ENCODE measurements around the gene FOLH1. TPM values are rescaled to one million over a fixed set of nuclear protein-coding genes. Genes with fewer than 3 reads are reported as not detected.

Gene FOLH1
- total and polyA plus RNA-seq, 2 of the 8 experiments (the other 6 are each of a cell fraction or from before 2014, with no cell fraction given) = 0.56 TPM; not detected in 1

DNA sequence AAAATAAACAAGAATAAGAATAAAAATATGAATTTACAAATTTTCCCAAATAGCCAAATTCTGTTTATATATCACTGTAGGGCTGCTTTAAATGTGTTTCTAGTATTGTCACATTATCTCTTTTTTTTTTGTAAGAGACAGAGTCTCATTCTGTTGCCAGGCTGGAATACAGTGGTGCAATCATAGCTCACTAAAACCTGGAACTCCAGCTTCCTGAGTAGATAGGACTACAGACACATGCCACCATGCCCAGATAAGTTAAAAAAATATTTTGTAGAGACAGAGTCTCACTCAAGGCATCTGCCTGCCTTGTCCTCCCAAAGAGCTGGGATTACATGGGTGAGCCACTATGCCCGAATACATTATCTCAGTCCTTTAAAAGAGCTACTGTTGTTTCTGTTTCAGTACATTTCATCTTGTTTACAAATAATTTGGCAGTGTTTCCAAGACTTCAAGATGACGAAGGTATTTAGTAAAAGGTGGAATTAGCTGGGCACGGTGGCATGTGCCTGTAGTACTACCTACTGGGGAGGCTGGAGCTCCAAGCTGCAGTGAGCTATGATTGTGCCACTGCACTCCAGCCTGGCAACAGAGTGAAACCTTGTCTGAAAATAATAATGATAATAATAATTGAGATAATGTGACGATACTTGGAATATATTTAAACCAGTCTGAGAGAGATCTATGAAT, 6.0 kb downstream of the FOLH1 start:
- WGBS, 2 experiments (ENCODE audit: extremely low coverage in 1 of 2, insufficient coverage in 1 of 2, insufficient read length in 1 of 2, insufficient replicate concordance in 2 of 2, low coverage in 1 of 2, low lambda C conversion rate in 2 of 2, missing lambda C conversion rate in 1 of 2) = 91% methylated on average over 4 of the region's 4 CpGs; no CpG with 5 or more reads in 1 of the 2 experiments
- no peak overlapping the region for H2BK120ac ChIP-seq (replicated peaks; ENCODE audit: low read depth, low read length)
- H2AK5ac ChIP-seq (ENCODE audit: low read depth, low read length) = no peak overlapping the region
- no peak overlapping the region for H3K4ac ChIP-seq (replicated peaks; ENCODE audit: insufficient read length, low read depth, low read length)
- FAIRE-seq = no peak
- no peak overlapping the region for H3K23ac ChIP-seq (ENCODE audit: insufficient read length)
- no peaks in the 10 kb centered on the region for H3K23me2 ChIP-seq (ENCODE audit: low read depth, low read length)
- no peak overlapping the region for H2BK15ac ChIP-seq (ENCODE audit: low read length)
- ChIA-PET POLR2A (ENCODE audit: partially characterized antibody) (no interaction called here), CTCF (ENCODE audit: partially characterized antibody) (no interaction called here)
- no peak overlapping the region for H3K4me3 ChIP-seq (ENCODE audit: extremely low read depth in 1 of 4, insufficient read depth in 2 of 4, low read depth in 3 of 4, low read length in 4 of 4)
- H2BK5ac ChIP-seq (ENCODE audit: low read depth, low read length) = no peak overlapping the region
- H2BK12ac ChIP-seq (ENCODE audit: low read depth, low read length) = no peak overlapping the region
- H3K36me3 ChIP-seq (ENCODE audit: control insufficient read depth in 2 of 4, insufficient read depth in 4 of 4, low read length in 3 of 4) = no peaks in the 10 kb centered on the region
- no peak overlapping the region for H2BK20ac ChIP-seq (ENCODE audit: low read length)
- H3K9me3 ChIP-seq (ENCODE audit: insufficient read depth in 2 of 2, low read depth in 1 of 2, low read length in 1 of 2) = peaks cover 13 to 23% of the 10 kb centered on the region in 2 experiments; a peak in 3 of 4 replicates
- no peaks in the 10 kb centered on the region for H3K79me1 ChIP-seq (ENCODE audit: low read depth, low read length)
- no peak overlapping the region for H3K18ac ChIP-seq (ENCODE audit: extremely low read depth, low read length)
- no peak overlapping the region for H3K56ac ChIP-seq (replicated peaks; ENCODE audit: insufficient read length, low read depth, low read length)
- H3K27ac ChIP-seq (ENCODE audit: low read depth, low read length) = no peak overlapping the region
- no peak overlapping the region for H3K4me2 ChIP-seq (ENCODE audit: insufficient read depth in 1 of 2, low read depth in 2 of 2, low read length in 2 of 2)
- no peak overlapping the region for H4K91ac ChIP-seq (replicated peaks; ENCODE audit: insufficient read length, low read length)
- no peaks in the 10 kb centered on the region for H4K20me1 ChIP-seq (replicated peaks in 1 of 2; ENCODE audit: control insufficient read depth in 1 of 2, insufficient read depth in 2 of 2, low read length in 2 of 2)
- no peaks in the 10 kb centered on the region for H3K4me1 ChIP-seq (replicated peaks in 1 of 4; ENCODE audit: control insufficient read depth in 3 of 4, insufficient read depth in 4 of 4, low read length in 3 of 4)
- no peak overlapping the region for H4K8ac ChIP-seq (ENCODE audit: extremely low read depth, insufficient read depth, low read length)
- no peak overlapping the region for H4K5ac ChIP-seq (ENCODE audit: insufficient read length, low read depth, low read length)
- no peaks in the 10 kb centered on the region for H3K27me3 ChIP-seq (replicated peaks in 1 of 4; ENCODE audit: control insufficient read depth in 3 of 4, extremely low read depth in 1 of 4, insufficient read depth in 3 of 4, low read length in 3 of 4)
- no peak overlapping the region for H3K9ac ChIP-seq (replicated peaks in 1 of 4; ENCODE audit: extremely low read depth in 1 of 4, low read depth in 3 of 4, low read length in 3 of 4)
- no peak overlapping the region for H3K14ac ChIP-seq (ENCODE audit: insufficient read length)
- no peak for DNase-seq (ENCODE audit: low read depth in 1 of 2, low spot score in 2 of 2)
- H2AFZ ChIP-seq (ENCODE audit: low read length) = no peak overlapping the region
- H3K79me2 ChIP-seq (ENCODE audit: control insufficient read depth in 1 of 2, insufficient read depth in 2 of 2, low read length in 2 of 2) = no peaks in the 10 kb centered on the region
- TF ChIP-seq TBP (IDR thresholded peaks at IDR 0.05; ENCODE audit: low read depth, low read length) = no peak
- no peak for TF ChIP-seq SP1 (IDR thresholded peaks at IDR 0.05; ENCODE audit: low read depth, low read length)
- no peak for TF ChIP-seq EGR1 (IDR thresholded peaks at IDR 0.05; ENCODE audit: borderline replicate concordance, low read depth, low read length)
- TF ChIP-seq TAF7 (optimal IDR thresholded peaks at IDR 0.05; ENCODE audit: borderline replicate concordance, low read depth, low read length) = no peak
- TF ChIP-seq POLR2A (IDR thresholded peaks at IDR 0.05; ENCODE audit: control extremely low read depth in 1 of 2, low read depth in 2 of 2, low read length in 2 of 2) = no peak
- no peak for TF ChIP-seq PHF8 (conservative IDR thresholded peaks at IDR 0.05; ENCODE audit: low read depth, low read length)
- no peak for TF ChIP-seq CHD2 (IDR thresholded peaks at IDR 0.05; ENCODE audit: low read length)
- no peak for TF ChIP-seq MAFK (IDR thresholded peaks at IDR 0.05; ENCODE audit: low read depth, low read length)
- TF ChIP-seq CTCF (IDR thresholded peaks at IDR 0.05; ENCODE audit: control extremely low read depth in 1 of 3, insufficient read depth in 1 of 3, low read depth in 1 of 3, low read length in 3 of 3) = no peak
- TF ChIP-seq, protein P1, sequence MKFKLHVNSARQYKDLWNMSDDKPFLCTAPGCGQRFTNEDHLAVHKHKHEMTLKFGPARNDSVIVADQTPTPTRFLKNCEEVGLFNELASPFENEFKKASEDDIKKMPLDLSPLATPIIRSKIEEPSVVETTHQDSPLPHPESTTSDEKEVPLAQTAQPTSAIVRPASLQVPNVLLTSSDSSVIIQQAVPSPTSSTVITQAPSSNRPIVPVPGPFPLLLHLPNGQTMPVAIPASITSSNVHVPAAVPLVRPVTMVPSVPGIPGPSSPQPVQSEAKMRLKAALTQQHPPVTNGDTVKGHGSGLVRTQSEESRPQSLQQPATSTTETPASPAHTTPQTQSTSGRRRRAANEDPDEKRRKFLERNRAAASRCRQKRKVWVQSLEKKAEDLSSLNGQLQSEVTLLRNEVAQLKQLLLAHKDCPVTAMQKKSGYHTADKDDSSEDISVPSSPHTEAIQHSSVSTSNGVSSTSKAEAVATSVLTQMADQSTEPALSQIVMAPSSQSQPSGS (IDR thresholded peaks at IDR 0.05; ENCODE audit: low read length) = no peak

All from H1 (cell line).